Tibial artery (tissue), 4 donors: ENCODE results near the gene DOCK8.

Experiments used
- DNase-seq, 2 donors: peaks; one replicate each; pipeline ENCODE4 v3.0.0-alpha.2; 2019
- H3K27ac ChIP-seq, 2 donors: fragments of 200-600 bp; sonication (generic) in 1 of 2; 1 replicate in 1 of 2; 2 replicates in 1 of 2; pipeline ENCODE4 v1.5.1; 2018 to 2019; ENCODE audit warnings: mild to moderate bottlenecking in 1 of 2
- H3K27me3 ChIP-seq, 2 donors: fragments of 200-600 bp; sonication (generic) in 1 of 2; one replicate each; pipeline versions ENCODE4 v1.5.1 to v1.6.0; 2016 to 2019
- H3K36me3 ChIP-seq, 3 donors: fragments of 200-600 bp; sonication (generic) in 2 of 3; one replicate each; pipeline ENCODE4 v1.5.1; 2016 to 2019; ENCODE audit warnings: mild to moderate bottlenecking in 2 of 3
- H3K4me1 ChIP-seq, 4 donors: fragments of 200-600 bp; sonication (generic) in 2 of 4; 1 replicate in 3 of 4; 2 replicates in 1 of 4; pipeline ENCODE4 v1.5.1; 2016 to 2019
- H3K4me3 ChIP-seq, 2 donors: fragments of 200-600 bp; sonication (generic) in 1 of 2; 1 replicate in 1 of 2; 2 replicates in 1 of 2; pipeline ENCODE4 v1.5.1; 2018 to 2019; ENCODE audit warnings: mild to moderate bottlenecking in 2 of 2
- H3K9me3 ChIP-seq, 3 donors: fragments of 200-600 bp; sonication (generic) in 1 of 3; one replicate each; pipeline ENCODE4 v1.5.1; 2016 to 2019
- intact Hi-C: fragments of 100-400 bp; cut with DNase I; formaldehyde crosslinking; loops from one replicate; pipeline ENCODE4 v1.15.0; 2023; ENCODE audit warnings: low total_unique reads
- TF ChIP-seq, protein P1 (sequence below), 2 experiments: fragments of 200-600 bp in 1 of 2; fragments of 450-650 bp in 1 of 2; IDR thresholded peaks; one replicate each; pipeline ENCODE4 v1.5.1; 2017 to 2019; ENCODE audit warnings: antibody characterized with exemption in 2 of 2, mild to moderate bottlenecking in 1 of 2, moderate library complexity in 1 of 2

The DOCK8 gene

DNA sequence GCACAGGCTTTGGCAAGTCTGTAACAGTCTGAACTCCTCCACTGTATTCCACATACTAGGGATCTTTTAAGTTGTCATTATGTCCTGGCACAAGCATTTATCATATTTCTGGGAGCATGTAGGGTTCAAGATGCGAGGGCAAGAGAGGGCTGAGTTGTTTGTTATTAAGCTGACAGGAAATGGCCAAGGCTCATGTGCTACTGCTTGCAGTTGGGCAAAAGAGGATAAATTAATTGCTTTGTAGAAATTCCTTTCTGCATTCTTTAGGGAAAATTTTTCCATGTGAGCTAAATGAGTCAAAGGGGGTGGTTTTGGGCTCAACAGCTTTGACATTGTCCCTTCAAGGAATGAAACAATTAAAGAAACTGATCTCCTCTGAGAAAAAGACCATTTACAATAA lies 35.4 kb downstream of the DOCK8 start:
- TF ChIP-seq, protein P1, sequence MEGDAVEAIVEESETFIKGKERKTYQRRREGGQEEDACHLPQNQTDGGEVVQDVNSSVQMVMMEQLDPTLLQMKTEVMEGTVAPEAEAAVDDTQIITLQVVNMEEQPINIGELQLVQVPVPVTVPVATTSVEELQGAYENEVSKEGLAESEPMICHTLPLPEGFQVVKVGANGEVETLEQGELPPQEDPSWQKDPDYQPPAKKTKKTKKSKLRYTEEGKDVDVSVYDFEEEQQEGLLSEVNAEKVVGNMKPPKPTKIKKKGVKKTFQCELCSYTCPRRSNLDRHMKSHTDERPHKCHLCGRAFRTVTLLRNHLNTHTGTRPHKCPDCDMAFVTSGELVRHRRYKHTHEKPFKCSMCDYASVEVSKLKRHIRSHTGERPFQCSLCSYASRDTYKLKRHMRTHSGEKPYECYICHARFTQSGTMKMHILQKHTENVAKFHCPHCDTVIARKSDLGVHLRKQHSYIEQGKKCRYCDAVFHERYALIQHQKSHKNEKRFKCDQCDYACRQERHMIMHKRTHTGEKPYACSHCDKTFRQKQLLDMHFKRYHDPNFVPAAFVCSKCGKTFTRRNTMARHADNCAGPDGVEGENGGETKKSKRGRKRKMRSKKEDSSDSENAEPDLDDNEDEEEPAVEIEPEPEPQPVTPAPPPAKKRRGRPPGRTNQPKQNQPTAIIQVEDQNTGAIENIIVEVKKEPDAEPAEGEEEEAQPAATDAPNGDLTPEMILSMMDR (IDR thresholded peaks at IDR 0.05), result no peak
- H3K9me3 ChIP-seq, result no peaks in the 10 kb centered on the region
- H3K4me1 ChIP-seq, result no peaks in the 10 kb centered on the region
- no peaks in the 10 kb centered on the region for H3K36me3 ChIP-seq
- no peak for DNase-seq
- no peak overlapping the region for H3K27ac ChIP-seq
- intact Hi-C loops, result no loop called here
- H3K27me3 ChIP-seq, result no peaks in the 10 kb centered on the region
- no peak overlapping the region for H3K4me3 ChIP-seq

GRCh38 chr9:250625-251024 lies 36.0 kb downstream of the DOCK8 start:
- TF ChIP-seq, protein P1 (IDR thresholded peaks at IDR 0.05), result no peak
- Histone ChIP-seq H3K27ac (no peak overlapping the region), H3K36me3 (no peaks in the 10 kb centered on the region), H3K4me3 (no peak overlapping the region), H3K9me3 (no peaks in the 10 kb centered on the region), H3K27me3 (no peaks in the 10 kb centered on the region), H3K4me1 (no peaks in the 10 kb centered on the region)
- no peak for DNase-seq
- intact Hi-C loops, result no loop called here

DNA sequence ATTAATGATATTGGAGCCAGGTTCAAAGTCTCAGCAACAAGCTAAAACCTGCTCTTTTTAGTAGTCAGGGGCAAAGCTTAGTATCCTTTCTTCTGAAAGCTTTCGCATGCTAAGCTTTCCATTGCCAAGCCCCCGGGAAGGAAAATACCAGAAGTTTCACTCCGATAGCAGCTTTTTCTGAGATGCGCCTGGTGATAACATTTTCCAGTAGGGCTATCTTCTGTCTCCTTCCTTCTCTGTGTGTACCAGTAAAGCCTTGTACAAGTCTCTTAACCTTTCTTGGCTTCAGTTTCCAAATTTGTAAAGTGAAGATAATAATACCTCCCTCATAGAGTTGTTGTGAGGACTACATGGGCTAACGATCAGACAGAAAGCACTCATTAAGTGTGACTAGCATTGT lies 36.7 kb downstream of the DOCK8 start:
- Histone ChIP-seq H3K4me3 (no peak overlapping the region), H3K9me3 (no peaks in the 10 kb centered on the region), H3K27me3 (no peaks in the 10 kb centered on the region), H3K27ac (no peak overlapping the region), H3K4me1 (no peaks in the 10 kb centered on the region), H3K36me3 (no peaks in the 10 kb centered on the region)
- TF ChIP-seq, protein P1 (IDR thresholded peaks at IDR 0.05), result no peak
- intact Hi-C loops, result no loop called here
- DNase-seq, result no peak

- intact Hi-C loops, result no loop called here
These were observed 38.9 kb downstream of the DOCK8 start for GRCh38 chr9:253539-253938.

GRCh38 chr9:254516-254915 lies 39.9 kb downstream of the DOCK8 start:
- Histone ChIP-seq H3K9me3 (no peaks in the 10 kb centered on the region), H3K4me3 (no peak overlapping the region), H3K36me3 (no peaks in the 10 kb centered on the region), H3K4me1 (no peaks in the 10 kb centered on the region), H3K27ac (no peak overlapping the region), H3K27me3 (no peaks in the 10 kb centered on the region)
- TF ChIP-seq, protein P1 (IDR thresholded peaks at IDR 0.05), result no peak
- intact Hi-C loops, result no loop called here
- no peak for DNase-seq

More at GRCh38 chr9:253539-253938, 38.9 kb downstream of the DOCK8 start:
- DNase-seq, result no peak
- Histone ChIP-seq H3K27ac (no peak overlapping the region), H3K36me3 (no peaks in the 10 kb centered on the region), H3K4me3 (no peak overlapping the region), H3K4me1 (no peaks in the 10 kb centered on the region), H3K9me3 (no peaks in the 10 kb centered on the region), H3K27me3 (no peaks in the 10 kb centered on the region)
- TF ChIP-seq, protein P1 (IDR thresholded peaks at IDR 0.05), result no peak

DNA sequence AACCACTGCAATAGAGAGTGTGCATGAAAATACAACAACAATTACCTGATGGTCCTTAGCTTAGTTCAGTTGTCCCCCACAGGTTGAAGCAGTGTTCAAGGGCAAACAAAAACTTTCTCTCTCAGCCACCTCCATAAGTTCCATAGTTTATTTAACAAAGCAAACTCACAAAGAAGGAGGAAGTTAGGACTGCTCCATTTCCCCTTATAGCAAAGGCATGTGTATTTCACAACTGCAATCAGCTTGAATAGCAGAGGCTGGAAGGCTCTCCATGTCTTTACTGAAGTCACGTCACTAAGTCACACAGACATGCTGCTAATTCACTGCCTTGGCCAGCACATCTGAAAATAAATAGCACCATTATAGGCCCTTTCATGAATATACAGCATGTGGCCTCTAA lies 43.3 kb downstream of the DOCK8 start:
- Histone ChIP-seq H3K4me3 (no peak overlapping the region), H3K4me1 (no peaks in the 10 kb centered on the region), H3K36me3 (no peaks in the 10 kb centered on the region), H3K9me3 (no peaks in the 10 kb centered on the region), H3K27ac (no peak overlapping the region), H3K27me3 (no peaks in the 10 kb centered on the region)
- TF ChIP-seq, protein P1 (IDR thresholded peaks at IDR 0.05), result no peak
- no peak for DNase-seq
- intact Hi-C loops, result no loop called here
